ENCODE results near the gene DLGAP1. TPM values are rescaled to one million over a fixed set of nuclear protein-coding genes. Genes with fewer than 3 reads are reported as not detected.
"Not testable (repeated sequence)": the region's sequence is repeated elsewhere in the genome, so short reads cannot be mapped to it uniquely, and the experiment has no call there.

DLGAP1 gene
- polyA plus RNA-seq, 1 experiment = 0.09 TPM

- H3K9me3 ChIP-seq (ENCODE audit: control insufficient read depth, insufficient read depth, low read length) = no peaks in the 10 kb centered on the region
- H3K27ac ChIP-seq (ENCODE audit: low read depth, low read length) = no peak overlapping the region
- H3K4me3 ChIP-seq (ENCODE audit: low read depth, low read length) = no peak overlapping the region
- no peaks in the 10 kb centered on the region for H3K27me3 ChIP-seq (ENCODE audit: control insufficient read depth, insufficient read depth, low read length)
- TF ChIP-seq, protein P1, sequence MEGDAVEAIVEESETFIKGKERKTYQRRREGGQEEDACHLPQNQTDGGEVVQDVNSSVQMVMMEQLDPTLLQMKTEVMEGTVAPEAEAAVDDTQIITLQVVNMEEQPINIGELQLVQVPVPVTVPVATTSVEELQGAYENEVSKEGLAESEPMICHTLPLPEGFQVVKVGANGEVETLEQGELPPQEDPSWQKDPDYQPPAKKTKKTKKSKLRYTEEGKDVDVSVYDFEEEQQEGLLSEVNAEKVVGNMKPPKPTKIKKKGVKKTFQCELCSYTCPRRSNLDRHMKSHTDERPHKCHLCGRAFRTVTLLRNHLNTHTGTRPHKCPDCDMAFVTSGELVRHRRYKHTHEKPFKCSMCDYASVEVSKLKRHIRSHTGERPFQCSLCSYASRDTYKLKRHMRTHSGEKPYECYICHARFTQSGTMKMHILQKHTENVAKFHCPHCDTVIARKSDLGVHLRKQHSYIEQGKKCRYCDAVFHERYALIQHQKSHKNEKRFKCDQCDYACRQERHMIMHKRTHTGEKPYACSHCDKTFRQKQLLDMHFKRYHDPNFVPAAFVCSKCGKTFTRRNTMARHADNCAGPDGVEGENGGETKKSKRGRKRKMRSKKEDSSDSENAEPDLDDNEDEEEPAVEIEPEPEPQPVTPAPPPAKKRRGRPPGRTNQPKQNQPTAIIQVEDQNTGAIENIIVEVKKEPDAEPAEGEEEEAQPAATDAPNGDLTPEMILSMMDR (IDR thresholded peaks at IDR 0.05; ENCODE audit: low read depth, low read length) = no peak
- POLR2A ChIA-PET = no interaction called here
- CTCF ChIA-PET = interaction anchor here (1.1 to 2.9 kb wide), 7 partner anchors 10 to 302 kb away, joined by 3 to 23 read pairs (median 10); no protein-coding TSS in a partner anchor
- no peak for DNase-seq (ENCODE audit: low read depth, low spot score)
Observed at GRCh38 chr18:3584266-3584861, 870.7 kb downstream of the DLGAP1 start.

DNA sequence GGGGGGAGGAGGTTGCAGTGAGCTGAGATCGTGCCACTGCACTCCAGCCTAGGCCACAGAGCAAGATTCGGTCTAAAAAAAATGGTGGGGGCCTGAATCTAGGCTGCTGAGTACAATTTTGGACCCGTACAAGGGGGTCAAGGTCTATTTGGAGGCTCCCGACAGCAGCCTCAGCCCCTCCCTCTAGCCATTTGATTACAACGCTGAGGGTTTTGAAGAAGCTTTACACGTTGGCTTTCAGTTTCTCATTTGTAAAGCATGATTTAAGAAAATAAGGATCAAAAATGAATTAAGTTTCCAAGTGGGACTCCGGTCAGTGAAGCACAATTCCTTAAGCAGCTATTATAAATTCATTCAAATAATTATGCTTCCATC, 871.2 kb downstream of the DLGAP1 start:
- CTCF ChIA-PET = interaction anchor here (2.0 to 2.9 kb wide), 2 partner anchors 82 to 129 kb away, joined by 7 to 17 read pairs; no protein-coding TSS in a partner anchor
- DNase-seq (ENCODE audit: low read depth, low spot score) = no peak
- Histone ChIP-seq H3K27me3 (ENCODE audit: control insufficient read depth, insufficient read depth, low read length) (no peaks in the 10 kb centered on the region), H3K27ac (ENCODE audit: low read depth, low read length) (no peak overlapping the region), H3K9me3 (ENCODE audit: control insufficient read depth, insufficient read depth, low read length) (no peaks in the 10 kb centered on the region), H3K4me3 (ENCODE audit: low read depth, low read length) (no peak overlapping the region)
- POLR2A ChIA-PET = no interaction called here
- TF ChIP-seq, protein P1 (IDR thresholded peaks at IDR 0.05; ENCODE audit: low read depth, low read length) = no peak

- H3K27me3 ChIP-seq (ENCODE audit: control insufficient read depth, insufficient read depth, low read length); H3K27ac ChIP-seq (ENCODE audit: low read depth, low read length); POLR2A ChIA-PET; DNase-seq (ENCODE audit: low read depth, low spot score); H3K4me3 ChIP-seq (ENCODE audit: low read depth, low read length); H3K9me3 ChIP-seq (ENCODE audit: control insufficient read depth, insufficient read depth, low read length): not testable (repeated sequence)
- CTCF ChIA-PET = interaction anchor here (2.0 to 2.9 kb wide), 2 partner anchors 82 to 128 kb away, joined by 7 to 17 read pairs; no protein-coding TSS in a partner anchor
Observed at GRCh38 chr18:3583106-3583872, 871.8 kb downstream of the DLGAP1 start.

GRCh38 chr18:3581890-3582289, 873.2 kb downstream of the DLGAP1 start:
- no peak for DNase-seq (ENCODE audit: low read depth, low spot score)
- no peak overlapping the region for H3K27ac ChIP-seq (ENCODE audit: low read depth, low read length)
- H3K9me3 ChIP-seq (ENCODE audit: control insufficient read depth, insufficient read depth, low read length) = no peaks in the 10 kb centered on the region
- H3K4me3 ChIP-seq (ENCODE audit: low read depth, low read length) = no peak overlapping the region
- TF ChIP-seq, protein P1 (IDR thresholded peaks at IDR 0.05; ENCODE audit: low read depth, low read length) = no peak
- ChIA-PET POLR2A (no interaction called here), CTCF (no interaction called here)
- no peaks in the 10 kb centered on the region for H3K27me3 ChIP-seq (ENCODE audit: control insufficient read depth, insufficient read depth, low read length)

- CTCF ChIA-PET; DNase-seq (ENCODE audit: low read depth, low spot score); H3K27me3 ChIP-seq (ENCODE audit: control insufficient read depth, insufficient read depth, low read length); H3K27ac ChIP-seq (ENCODE audit: low read depth, low read length); H3K9me3 ChIP-seq (ENCODE audit: control insufficient read depth, insufficient read depth, low read length); H3K4me3 ChIP-seq (ENCODE audit: low read depth, low read length); POLR2A ChIA-PET: not testable (repeated sequence)
Observed at GRCh38 chr18:3580523-3581025, 874.5 kb downstream of the DLGAP1 start.

DNA sequence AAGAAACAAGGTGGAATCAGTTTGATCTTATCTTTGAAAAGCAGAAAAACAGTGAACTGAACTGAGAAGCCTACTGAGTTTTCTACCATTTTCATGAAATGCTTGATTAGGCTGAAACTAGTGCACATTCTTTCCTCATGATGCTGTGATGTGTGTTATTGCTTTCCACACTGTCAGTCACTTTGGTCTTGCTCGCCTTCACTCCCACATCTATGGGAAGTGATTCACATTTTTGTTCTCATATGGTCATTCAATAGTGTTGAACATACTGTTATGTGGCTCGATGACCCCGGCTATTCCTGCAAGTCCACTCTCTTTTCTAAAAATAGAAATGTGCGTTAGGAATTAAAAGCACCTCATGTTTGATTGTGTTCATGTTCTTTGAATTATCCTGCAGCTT, 875.4 kb downstream of the DLGAP1 start:
- no peak overlapping the region for H3K4me3 ChIP-seq (ENCODE audit: low read depth, low read length)

More for the DNA sequence above, 875.4 kb downstream of the DLGAP1 start:
- TF ChIP-seq, protein P1 (IDR thresholded peaks at IDR 0.05; ENCODE audit: low read depth, low read length) = no peak
- POLR2A ChIA-PET = no interaction called here
- no peak for DNase-seq (ENCODE audit: low read depth, low spot score)
- Histone ChIP-seq H3K27me3 (ENCODE audit: control insufficient read depth, insufficient read depth, low read length) (no peaks in the 10 kb centered on the region), H3K9me3 (ENCODE audit: control insufficient read depth, insufficient read depth, low read length) (no peaks in the 10 kb centered on the region), H3K27ac (ENCODE audit: low read depth, low read length) (no peak overlapping the region)
- CTCF ChIA-PET = no interaction called here

Measured in AG04450 (cell line).